Hematopoietic multipotent progenitor cell treated with erythropoietin and hydrocortisone succinate and interleukin-3 and kit ligand, for 15 days (in vitro differentiated cells): ENCODE data around the gene C8G.

ENCODE experiments used
- DNase-seq: peaks from one replicate; pipeline ENCODE4 v3.0.0-alpha.2; 2015; ENCODE audit warnings: low spot score

The C8G gene

GRCh38 chr9:136944519-136945332, at the start of gene C8G, which contains the start of gene FBXW5:
Gene C8G, plus strand, starts transcription at chr9:136945243. Its CDS starts 78 bp downstream, at chr9:136945321.
Gene FBXW5, minus strand, starts transcription at chr9:136944738. Its CDS starts 655 bp downstream, at chr9:136944083.
- DNase-seq = peak; percentile 97

- DNase-seq = no peak
Measured at GRCh38 chr9:136896027-136896426, 49.0 kb upstream of the C8G start.

- no peak for DNase-seq
Measured at GRCh38 chr9:136898483-136899100, 46.5 kb upstream of the C8G start.

GRCh38 chr9:136899196-136899595, 45.8 kb upstream of the C8G start:
- DNase-seq = no peak

GRCh38 chr9:136900556-136900955, 44.5 kb upstream of the C8G start:
- DNase-seq = no peak

- DNase-seq = no peak
Measured at GRCh38 chr9:136900988-136901515, 44.0 kb upstream of the C8G start.

GRCh38 chr9:136901516-136902258, 43.4 kb upstream of the C8G start:
- DNase-seq = no peak

GRCh38 chr9:136902259-136902821, 42.7 kb upstream of the C8G start:
- no peak for DNase-seq

- DNase-seq = no peak
Measured at GRCh38 chr9:136903041-136903554, 41.9 kb upstream of the C8G start.

GRCh38 chr9:136906266-136906665, 38.8 kb upstream of the C8G start:
- no peak for DNase-seq

GRCh38 chr9:136907011-136907914, 37.8 kb upstream of the C8G start:
- DNase-seq = no peak

GRCh38 chr9:136910197-136910900, 34.7 kb upstream of the C8G start:
- DNase-seq = no peak

GRCh38 chr9:136910901-136911245, 34.2 kb upstream of the C8G start:
- DNase-seq = no peak

GRCh38 chr9:136913701-136914438, 31.2 kb upstream of the C8G start:
- DNase-seq = no peak

- DNase-seq = no peak
Measured at GRCh38 chr9:136915632-136916329, 29.3 kb upstream of the C8G start.

- no peak for DNase-seq
Measured at GRCh38 chr9:136916330-136917184, 28.5 kb upstream of the C8G start.

GRCh38 chr9:136917902-136918301, 27.1 kb upstream of the C8G start:
- no peak for DNase-seq

- DNase-seq = no peak
Measured at GRCh38 chr9:136920069-136920468, 25.0 kb upstream of the C8G start.
